ENCODE results near the gene ADGRB3. TPM values are rescaled to one million over a fixed set of nuclear protein-coding genes. Genes with fewer than 3 reads are reported as not detected.
"Not testable (repeated sequence)": the region's sequence is repeated elsewhere in the genome, so short reads cannot be mapped to it uniquely, and the experiment has no call there.

The ADGRB3 gene
- total RNA-seq, 6 donors from 2014 or later: 1.1 to 7.3 (median 3.0) TPM

- no peak overlapping the region for H3K27ac ChIP-seq
- H3K36me3 ChIP-seq: no peaks in the 10 kb centered on the region
- H3K4me1 ChIP-seq: no peaks in the 10 kb centered on the region
- no peaks in the 10 kb centered on the region for H3K9me3 ChIP-seq
- H3K4me3 ChIP-seq: no peak overlapping the region
- no peak for DNase-seq
- no peak for ATAC-seq (ENCODE audit: low FRiP score in 2 of 2)
- H3K27me3 ChIP-seq: no peaks in the 10 kb centered on the region
- WGBS, 2 donors: 50 to 53% methylated on average over 1 of the region's 1 CpG
- TF ChIP-seq POLR2AphosphoS5 (IDR thresholded peaks at IDR 0.05) (no peak), CTCF (IDR thresholded peaks at IDR 0.05) (no peak), EP300 (IDR thresholded peaks at IDR 0.05) (no peak), POLR2A (IDR thresholded peaks at IDR 0.05) (no peak)
These were observed 260.8 kb downstream of the ADGRB3 start for GRCh38 chr6:68895929-68896328.

- H3K27me3 ChIP-seq: no peaks in the 10 kb centered on the region
- no peak overlapping the region for H3K27ac ChIP-seq
- TF ChIP-seq EP300 (IDR thresholded peaks at IDR 0.05) (no peak), CTCF (IDR thresholded peaks at IDR 0.05) (no peak), POLR2A (IDR thresholded peaks at IDR 0.05) (no peak), POLR2AphosphoS5 (IDR thresholded peaks at IDR 0.05) (no peak)
- no peaks in the 10 kb centered on the region for H3K4me1 ChIP-seq
- no peak for ATAC-seq (ENCODE audit: low FRiP score in 2 of 2)
- 64 to 83% methylated on average over 1 of the region's 1 CpG for WGBS, 2 donors
- no peak overlapping the region for H3K4me3 ChIP-seq
- peak in 1 of 2 donors; percentile 33 for DNase-seq
- H3K9me3 ChIP-seq: no peaks in the 10 kb centered on the region
- H3K36me3 ChIP-seq: no peaks in the 10 kb centered on the region
These were observed 266.0 kb downstream of the ADGRB3 start for GRCh38 chr6:68901044-68901443.

GRCh38 chr6:68911334-68911733 lies 276.3 kb downstream of the ADGRB3 start:
- no peaks in the 10 kb centered on the region for H3K27me3 ChIP-seq
- DNase-seq (no peak), ATAC-seq (ENCODE audit: low FRiP score in 2 of 2) (no peak)
- H3K36me3 ChIP-seq: no peaks in the 10 kb centered on the region
- TF ChIP-seq EP300 (IDR thresholded peaks at IDR 0.05): no peak
- TF ChIP-seq CTCF (IDR thresholded peaks at IDR 0.05): no peak
- no peak for TF ChIP-seq POLR2AphosphoS5 (IDR thresholded peaks at IDR 0.05)
- TF ChIP-seq POLR2A (IDR thresholded peaks at IDR 0.05): no peak
- no peak overlapping the region for H3K4me3 ChIP-seq
- H3K4me1 ChIP-seq: no peaks in the 10 kb centered on the region
- H3K27ac ChIP-seq: no peak overlapping the region
- no peaks in the 10 kb centered on the region for H3K9me3 ChIP-seq
- WGBS, 2 donors: 87% methylated on average over 3 of the region's 3 CpGs

GRCh38 chr6:68911811-68912210 lies 276.7 kb downstream of the ADGRB3 start:
- DNase-seq (no peak), ATAC-seq (ENCODE audit: low FRiP score in 2 of 2) (no peak)
- TF ChIP-seq POLR2AphosphoS5 (IDR thresholded peaks at IDR 0.05) (no peak), POLR2A (IDR thresholded peaks at IDR 0.05) (no peak), EP300 (IDR thresholded peaks at IDR 0.05) (no peak), CTCF (IDR thresholded peaks at IDR 0.05) (no peak)
- H3K9me3 ChIP-seq: no peaks in the 10 kb centered on the region
- H3K4me3 ChIP-seq: no peak overlapping the region
- H3K27ac ChIP-seq: no peak overlapping the region
- H3K36me3 ChIP-seq: no peaks in the 10 kb centered on the region
- no peaks in the 10 kb centered on the region for H3K27me3 ChIP-seq
- H3K4me1 ChIP-seq: no peaks in the 10 kb centered on the region

- H3K36me3 ChIP-seq; H3K27ac ChIP-seq; H3K27me3 ChIP-seq; H3K4me3 ChIP-seq; H3K9me3 ChIP-seq; H3K4me1 ChIP-seq; ATAC-seq (ENCODE audit: low FRiP score in 2 of 2): not testable (repeated sequence)
- 92 to 95% methylated on average over 9 of the region's 9 CpGs for WGBS, 2 donors
- peak in 1 of 2 donors; percentile 2 for DNase-seq
These were observed 277.7 kb downstream of the ADGRB3 start for GRCh38 chr6:68912805-68913204.

Measured in upper lobe of left lung (tissue), 6 donors.